C4-2B (cell line): ENCODE results near the gene DST.

ENCODE experiments used
- H3K27ac ChIP-seq: fragments of 450-650 bp; 2 replicates; pipeline ENCODE4 v1.5.1; 2017
- CTCF ChIP-seq: fragments of 450-650 bp; conservative IDR thresholded peaks from 2 replicates; pipeline ENCODE4 v1.5.1; 2017; ENCODE audit warnings: mild to moderate bottlenecking
- ZFX ChIP-seq: fragments of 450-650 bp; IDR thresholded peaks from 2 replicates; pipeline ENCODE4 v1.6.1; 2017

The DST gene

GRCh38 chr6:56424064-56424463 lies 218.6 kb downstream of the DST start:
- TF ChIP-seq ZFX (no peak), CTCF (no peak)
- no peak overlapping the region for H3K27ac ChIP-seq

- H3K27ac ChIP-seq = no peak overlapping the region
- TF ChIP-seq ZFX = no peak
- no peak for TF ChIP-seq CTCF
Measured at GRCh38 chr6:56420296-56420695, 222.4 kb downstream of the DST start.

- H3K27ac ChIP-seq = no peak overlapping the region
- TF ChIP-seq ZFX = no peak
- no peak for TF ChIP-seq CTCF
Measured at GRCh38 chr6:56419191-56419590, 223.5 kb downstream of the DST start.

GRCh38 chr6:56417823-56418222 lies 224.9 kb downstream of the DST start:
- H3K27ac ChIP-seq = no peak overlapping the region
- TF ChIP-seq ZFX = no peak
- no peak for TF ChIP-seq CTCF

GRCh38 chr6:56416247-56416646 lies 226.4 kb downstream of the DST start:
- no peak for TF ChIP-seq CTCF
- no peak for TF ChIP-seq ZFX
- H3K27ac ChIP-seq = no peak overlapping the region

GRCh38 chr6:56408976-56409375 lies 233.7 kb downstream of the DST start:
- no peak overlapping the region for H3K27ac ChIP-seq
- TF ChIP-seq CTCF (no peak), ZFX (no peak)
